GM12878 (cell line): ENCODE results near the gene KLHL36. TPM values are rescaled to one million over a fixed set of nuclear protein-coding genes. Genes with fewer than 3 reads are reported as not detected.

Experiments used
- ATAC-seq: fragments of 200-7000 bp; cut with Tn5 transposase; 3 replicates; pipeline ENCODE4 v1.9.1; 2020; ENCODE audit warnings: mild to moderate bottlenecking, moderate library complexity
- BruUV-seq: library from RNA; stranded (reverse); fragments of 400-500 nt; replicated peaks from 2 replicates; lab custom pipeline; 2021; lab: Mats Ljungman, UMichigan
- CTCF ChIA-PET: fragments of 300-600 bp; sonication (Branson Sonifier 250); formaldehyde crosslinking; extraction: SDS; loops from one replicate; lab custom pipeline; 2021; ENCODE audit warnings: inconsistent platforms; lab: Yijun Ruan, JAX
- POLR2A ChIA-PET: fragments of 350-600 bp; formaldehyde crosslinking; extraction: SDS; loops from one replicate; lab custom pipeline; 2021; ENCODE audit warnings: inconsistent platforms; lab: Charles Lee
- RAD21 ChIA-PET: fragments of 300-600 bp; sonication (Branson Sonifier 250); formaldehyde crosslinking; loops from one replicate; lab custom pipeline; 2023; ENCODE audit warnings: antibody characterized with exemption; ENCODE audit not compliant: unreplicated experiment; lab: Charles Lee
- SMC1A ChIA-PET: fragments of 300-600 bp; sonication (Branson Sonifier 250); formaldehyde crosslinking; loops from one replicate; lab custom pipeline; 2023; ENCODE audit not compliant: unreplicated experiment, uncharacterized antibody; lab: Charles Lee
- DNase-seq: peaks from one replicate; pipeline ENCODE4 v3.0.0-alpha.2; 2011; ENCODE audit warnings: low read depth, low spot score
- FAIRE-seq: peaks from 3 replicates; lab custom pipeline; 2011; peaks lifted over from hg19 to GRCh38; lab: Jason Lieb, UNC
- H2AFZ ChIP-seq: 2 replicates; pipeline ENCODE4 v1.6.0; 2011; ENCODE audit warnings: low read depth, low read length, control low read depth; ENCODE audit not compliant: control insufficient read depth
- H3K27ac ChIP-seq: 2 replicates; pipeline ENCODE4 v1.5.1; 2011; ENCODE audit warnings: control low read depth; ENCODE audit not compliant: control insufficient read depth, insufficient read depth
- H3K27me3 ChIP-seq, 2 experiments: replicated peaks in 1 of 2; 2 replicates each; pipeline versions ENCODE4 v1.6.0 to v1.6.1; 2011; ENCODE audit warnings: low read length in 1 of 2; ENCODE audit not compliant: control insufficient read depth in 2 of 2, insufficient read depth in 2 of 2
- H3K36me3 ChIP-seq, 2 experiments: 2 replicates each; pipeline ENCODE4 v1.5.1; 2011; ENCODE audit warnings: low read length in 1 of 2; ENCODE audit not compliant: control insufficient read depth in 2 of 2, insufficient read depth in 2 of 2
- H3K4me1 ChIP-seq: 2 replicates; pipeline ENCODE4 v1.6.1; 2011; ENCODE audit warnings: mild to moderate bottlenecking, low read length, moderate library complexity, mixed read lengths; ENCODE audit not compliant: control insufficient read depth, insufficient read depth
- H3K4me2 ChIP-seq: 2 replicates; pipeline ENCODE4 v1.6.0; 2011; ENCODE audit warnings: control low read depth; ENCODE audit not compliant: control insufficient read depth, insufficient read depth
- H3K4me3 ChIP-seq: fragments of 200-600 bp; sonication (generic); 2 replicates; pipeline ENCODE4 v1.5.1; 2016
- H3K79me2 ChIP-seq: 2 replicates; pipeline ENCODE4 v1.6.0; 2011; ENCODE audit warnings: low read length; ENCODE audit not compliant: control insufficient read depth, insufficient read depth
- H3K9ac ChIP-seq: 2 replicates; pipeline ENCODE4 v1.8.0; 2011; ENCODE audit warnings: low read length, control low read depth, mixed read lengths; ENCODE audit not compliant: control insufficient read depth, insufficient read depth
- H3K9me3 ChIP-seq: replicated peaks from 3 replicates; pipeline ENCODE4 v1.5.1; 2011; ENCODE audit warnings: mild to moderate bottlenecking, low read length; ENCODE audit not compliant: control insufficient read depth, insufficient read depth
- H4K20me1 ChIP-seq: 2 replicates; pipeline ENCODE4 v1.6.0; 2011; ENCODE audit not compliant: control insufficient read depth, insufficient read depth
- CHD2 ChIP-seq: IDR thresholded peaks from 2 replicates; pipeline ENCODE4 v1.6.1; 2011; ENCODE audit warnings: low read depth, low read length, improper control_type of control experiment, borderline replicate concordance
- EED ChIP-seq: sonication (generic); IDR thresholded peaks from 2 replicates; pipeline ENCODE4 v1.6.1; 2016; ENCODE audit warnings: antibody characterized with exemption, low read depth
- MYC ChIP-seq: IDR thresholded peaks from 2 replicates; pipeline ENCODE4 v1.6.1; 2011; ENCODE audit warnings: mild to moderate bottlenecking, low read length, moderate library complexity, inconsistent platforms; ENCODE audit not compliant: insufficient read depth, insufficient replicate concordance, insufficient read length, severe bottlenecking
- ZNF24 ChIP-seq: fragments of 450-650 bp; IDR thresholded peaks from 2 replicates; pipeline ENCODE4 v1.6.1; 2017; ENCODE audit warnings: antibody characterized with exemption, mild to moderate bottlenecking
- WGBS: methylation state at CpG from one replicate; pipeline ENCODE4 v1.1.6; 2016; ENCODE audit warnings: low lambda C conversion rate; ENCODE audit not compliant: insufficient replicate concordance, insufficient coverage; ENCODE audit errors: missing lambda C conversion rate; 5-methylcytosine and 5-hydroxymethylcytosine counted together
- in situ Hi-C: fragments of 300-500 bp; cut with MboI; formaldehyde crosslinking; loops from 9 replicates; pipeline ENCODE4 v1.14.3; 2018; ENCODE audit warnings: mixed read lengths
- intact Hi-C: fragments of 100-400 bp; cut with micrococcal nuclease; formaldehyde crosslinking; loops from one replicate; pipeline ENCODE4 v1.14.2; 2022; ENCODE audit not compliant: unreplicated experiment
- polyA plus RNA-seq, 11 experiments: library from polyadenylated mRNA; depleted of rRNA in 4 of 11; unstranded in 6 of 11; stranded (reverse) in 5 of 11; fragments of >200 nt; fragmentation: Nextera tagmentation in 4 of 11; fragmentation: Illumina TruSeq in 1 of 11; extraction: Ambion mirVana in 4 of 11; extraction: Trizol in 1 of 11; gene quantifications; 1 replicate in 1 of 11; 2 replicates in 10 of 11; pipeline versions ENCODE4 v1.2.1 to v1.2.3, GENCODE V29; 2011 to 2016; ENCODE audit warnings: inconsistent platforms in 2 of 11, missing spikeins in 2 of 11, low read depth in 1 of 11
- total RNA-seq, 4 experiments: library from RNA; depleted of rRNA in 3 of 4; stranded (reverse); fragments of >200 nt in 3 of 4; fragmentation: Illumina TruSeq in 1 of 4; extraction: Trizol in 1 of 4; gene quantifications; 2 replicates each; pipeline versions ENCODE4 v1.2.1 to v1.2.3, GENCODE V29; 2013 to 2021

Gene KLHL36
- total and polyA plus RNA-seq, 10 of the 15 experiments (the other 5 are each of a cell fraction or from before 2014, with no cell fraction given): 2.6 to 45.3 (median 16.8) TPM

DNA sequence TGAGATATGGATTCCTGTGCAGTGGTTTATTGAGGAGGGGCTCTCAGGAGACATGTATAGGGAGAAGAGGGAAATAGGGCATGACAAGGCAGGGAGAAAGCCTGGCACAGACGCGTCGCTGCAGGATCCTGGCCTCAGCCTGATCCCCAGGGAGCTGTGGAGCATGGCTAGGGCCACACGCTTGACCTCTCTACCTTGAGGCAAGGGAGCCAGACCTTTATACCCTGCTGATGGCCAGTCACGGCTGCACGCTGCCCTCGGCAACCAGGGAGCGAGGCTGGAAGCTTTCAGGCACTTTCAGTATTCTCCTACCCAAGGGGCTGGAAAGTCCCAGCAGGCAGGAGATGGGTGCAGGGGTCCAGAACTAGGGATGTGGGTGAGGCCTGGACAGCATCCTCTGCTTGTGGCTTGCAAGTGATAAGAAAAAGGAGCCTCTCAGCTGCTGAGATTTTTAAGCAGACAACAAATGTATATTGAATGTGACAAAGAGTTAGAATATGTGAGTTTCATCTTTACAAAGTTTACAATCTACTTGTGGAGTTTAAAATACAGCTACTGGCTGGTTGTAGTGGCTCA is 10.0 kb upstream of the KLHL36 start (continued):
- TF ChIP-seq CHD2: no peak

DNA sequence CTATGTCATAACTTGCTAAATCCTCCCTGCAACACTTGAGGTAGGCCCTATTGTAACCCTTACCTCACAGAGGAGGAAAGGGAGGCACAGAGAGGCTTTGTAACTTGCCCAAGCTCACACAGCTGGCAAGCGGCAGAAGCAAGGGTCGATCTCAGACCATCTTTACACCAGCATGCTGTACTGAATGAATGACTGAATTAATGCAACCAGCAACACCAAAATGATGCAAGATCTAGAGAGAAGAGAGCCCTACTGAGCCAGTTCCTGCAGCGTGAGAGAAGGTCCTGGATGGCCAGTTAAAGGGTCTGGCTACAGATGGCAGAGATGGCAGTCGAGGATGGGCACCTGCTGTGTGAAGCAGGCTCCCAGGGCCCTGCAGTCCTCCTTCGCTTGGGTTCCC is 8.2 kb upstream of the KLHL36 start:
- ChIA-PET RAD21 (no interaction called here), SMC1A (interaction anchor here (2.0 kb wide), 1 partner anchor 18 kb away, joined by 13 read pairs; no protein-coding TSS in a partner anchor), POLR2A (no interaction called here), CTCF (interaction anchor here (0.7 to 1.9 kb wide), 2 partner anchors 15 to 86 kb away, joined by 3 to 12 read pairs; no protein-coding TSS in a partner anchor)
- peaks cover 47% of the 10 kb centered on the region for H3K4me1 ChIP-seq
- 89% methylated on average over 5 of the region's 5 CpGs for WGBS
- H3K4me3 ChIP-seq: no peak overlapping the region
- H3K9me3 ChIP-seq: no peaks in the 10 kb centered on the region
- no peaks in the 10 kb centered on the region for H4K20me1 ChIP-seq
- no peak for FAIRE-seq
- no peaks in the 10 kb centered on the region for H3K27me3 ChIP-seq
- H3K36me3 ChIP-seq: no peaks in the 10 kb centered on the region
- in situ Hi-C loops: loop anchor here (25.0 kb wide), 1 partner anchor 322 kb away; no protein-coding TSS in a partner anchor
- H3K79me2 ChIP-seq: no peaks in the 10 kb centered on the region
- H3K4me2 ChIP-seq: no peak overlapping the region
- H3K27ac ChIP-seq: peak overlapping the region; percentile 60; the same call in 1 of the 2 replicates
- DNase-seq: no peak
- no peak overlapping the region for H2AFZ ChIP-seq
- no TSS peak for BruUV-seq
- peak; percentile 74; the same call in 1 of the 2 replicates for TF ChIP-seq ZNF24
- no peak for TF ChIP-seq MYC
- TF ChIP-seq EED: no peak
- TF ChIP-seq, all 136 proteins: peak for 1
- intact Hi-C loops: no loop called here
- no peak overlapping the region for H3K9ac ChIP-seq
- no peak for ATAC-seq
